IMR-90 (cell line): ENCODE data around the gene DYSF. TPM values are rescaled to one million over a fixed set of nuclear protein-coding genes. Genes with fewer than 3 reads are reported as not detected.
A peak's percentile ranks its signal among the peaks of the same experiment; 100 is the strongest.

ENCODE experiments used
- ATAC-seq: fragments of 200-7000 bp; cut with Tn5 transposase; 2 replicates; pipeline ENCODE4 v1.9.1; 2020; ENCODE audit warnings: low read depth, mild to moderate bottlenecking, moderate library complexity
- BruUV-seq: library from RNA; stranded (reverse); fragments of 400-500 nt; replicated peaks from 2 replicates; lab custom pipeline; 2021; lab: Mats Ljungman, UMichigan
- CTCF ChIA-PET: fragments of 300-600 bp; formaldehyde crosslinking; extraction: SDS; loops from one replicate; lab custom pipeline; 2021; ENCODE audit warnings: antibody characterized with exemption; lab: Yijun Ruan, JAX
- POLR2A ChIA-PET: fragments of 300-600 bp; sonication (Branson Sonifier 250); formaldehyde crosslinking; loops from one replicate; lab custom pipeline; 2022; ENCODE audit warnings: antibody characterized with exemption; ENCODE audit not compliant: unreplicated experiment; lab: Charles Lee
- DNase-seq: peaks from one replicate; pipeline ENCODE4 v3.0.0; 2013
- H2AFZ ChIP-seq: replicated peaks from 2 replicates; pipeline ENCODE3; 2013; ENCODE audit warnings: low read length, mild to moderate bottlenecking; ENCODE audit not compliant: poor library complexity
- H2AK5ac ChIP-seq: 2 replicates; pipeline ENCODE4 v1.6.1; 2013; ENCODE audit warnings: low read depth, low read length, inconsistent platforms
- H2AK9ac ChIP-seq: replicated peaks from 2 replicates; pipeline ENCODE3; 2013; ENCODE audit warnings: mild to moderate bottlenecking, low read depth, low read length, moderate library complexity; ENCODE audit not compliant: poor library complexity
- H2BK120ac ChIP-seq: 2 replicates; pipeline ENCODE4 v1.6.1; 2013; ENCODE audit warnings: low read depth, low read length, inconsistent platforms
- H2BK15ac ChIP-seq: 3 replicates; pipeline ENCODE4 v1.6.1; 2013; ENCODE audit warnings: low read depth, low read length, inconsistent platforms
- H2BK20ac ChIP-seq: 2 replicates; pipeline ENCODE4 v1.6.1; 2013; ENCODE audit warnings: low read depth, mild to moderate bottlenecking, inconsistent platforms, low read length, moderate library complexity
- H2BK5ac ChIP-seq: 2 replicates; pipeline ENCODE4 v1.6.1; 2013; ENCODE audit warnings: mild to moderate bottlenecking, low read depth, low read length, inconsistent platforms; ENCODE audit not compliant: poor library complexity, severe bottlenecking
- H3K14ac ChIP-seq: replicated peaks from 2 replicates; pipeline ENCODE4 v1.6.1; 2013; ENCODE audit warnings: low read depth, low read length, inconsistent platforms
- H3K18ac ChIP-seq: 2 replicates; pipeline ENCODE4 v1.6.1; 2013; ENCODE audit warnings: low read depth, low read length, control low read depth
- H3K23ac ChIP-seq: 2 replicates; pipeline ENCODE4 v1.6.1; 2013; ENCODE audit warnings: low read depth, low read length, inconsistent platforms
- H3K27ac ChIP-seq: 2 replicates; pipeline ENCODE4 v1.5.1; 2013; ENCODE audit warnings: mild to moderate bottlenecking, control low read depth, low read length; ENCODE audit not compliant: insufficient read depth
- H3K27me3 ChIP-seq: 2 replicates; pipeline ENCODE4 v1.6.1; 2013; ENCODE audit warnings: low read length; ENCODE audit not compliant: control insufficient read depth, insufficient read depth
- H3K36me3 ChIP-seq: 2 replicates; pipeline ENCODE4 v1.6.1; 2013; ENCODE audit warnings: low read length, mixed read lengths; ENCODE audit not compliant: control insufficient read depth, insufficient read depth
- H3K4ac ChIP-seq: 2 replicates; pipeline ENCODE4 v1.6.1; 2013; ENCODE audit warnings: low read depth, low read length, inconsistent platforms
- H3K4me1 ChIP-seq: 2 replicates; pipeline ENCODE4 v1.6.1; 2013; ENCODE audit warnings: low read length, mixed read lengths; ENCODE audit not compliant: control insufficient read depth, insufficient read depth
- H3K4me2 ChIP-seq: 2 replicates; pipeline ENCODE4 v1.6.1; 2013; ENCODE audit warnings: low read depth, mild to moderate bottlenecking, control low read depth, low read length, moderate library complexity
- H3K4me3 ChIP-seq: 2 replicates; pipeline ENCODE4 v1.5.1; 2013; ENCODE audit warnings: low read depth, mild to moderate bottlenecking, control low read depth, low read length, moderate library complexity; ENCODE audit not compliant: insufficient read depth
- H3K56ac ChIP-seq: 2 replicates; pipeline ENCODE4 v1.6.1; 2013; ENCODE audit warnings: low read length, inconsistent platforms; ENCODE audit not compliant: insufficient read depth; ENCODE audit errors: extremely low read depth
- H3K79me1 ChIP-seq, 2 experiments: 2 replicates each; pipeline ENCODE4 v1.6.1; 2013; ENCODE audit warnings: low read length in 2 of 2, inconsistent platforms in 1 of 2, low read depth in 1 of 2
- H3K9ac ChIP-seq: 2 replicates; pipeline ENCODE4 v1.6.1; 2013; ENCODE audit warnings: low read depth, low read length, control low read depth
- H3K9me1 ChIP-seq: 2 replicates; pipeline ENCODE4 v1.6.1; 2013; ENCODE audit warnings: low read length, inconsistent platforms; ENCODE audit not compliant: insufficient read depth
- H3K9me3 ChIP-seq: 2 replicates; pipeline ENCODE4 v1.6.1; 2013; ENCODE audit warnings: low read length; ENCODE audit not compliant: control insufficient read depth, insufficient read depth
- H4K20me1 ChIP-seq: 2 replicates; pipeline ENCODE4 v1.6.1; 2013; ENCODE audit warnings: low read length, inconsistent platforms; ENCODE audit not compliant: insufficient read depth
- H4K5ac ChIP-seq: 2 replicates; pipeline ENCODE4 v1.6.1; 2013; ENCODE audit warnings: mild to moderate bottlenecking, low read depth, low read length, control low read depth
- H4K8ac ChIP-seq, 2 experiments: 2 replicates each; pipeline ENCODE4 v1.6.1; 2013; ENCODE audit warnings: low read depth in 2 of 2, low read length in 2 of 2, control low read depth in 1 of 2, inconsistent platforms in 1 of 2
- H4K91ac ChIP-seq: 2 replicates; pipeline ENCODE4 v1.6.1; 2013; ENCODE audit warnings: low read depth, low read length, inconsistent platforms; ENCODE audit not compliant: insufficient read depth
- CEBPB ChIP-seq: IDR thresholded peaks from 2 replicates; pipeline ENCODE4 v1.6.1; 2012; ENCODE audit warnings: low read depth, low read length, improper control_type of control experiment
- ELK1 ChIP-seq: fragments of 150-350 bp; IDR thresholded peaks from 2 replicates; pipeline ENCODE4 v1.6.1; 2016; ENCODE audit warnings: low read depth, mild to moderate bottlenecking, low read length, moderate library complexity, borderline replicate concordance
- FOS ChIP-seq: fragments of 150-350 bp; IDR thresholded peaks from 2 replicates; pipeline ENCODE4 v1.6.1; 2016; ENCODE audit warnings: low read depth, low read length
- MAZ ChIP-seq: IDR thresholded peaks from 2 replicates; pipeline ENCODE4 v1.6.1; 2012; ENCODE audit warnings: low read depth, mild to moderate bottlenecking, low read length, improper control_type of control experiment, moderate library complexity, borderline replicate concordance
- MXI1 ChIP-seq: IDR thresholded peaks from 2 replicates; pipeline ENCODE4 v1.6.1; 2012; ENCODE audit warnings: low read depth, mild to moderate bottlenecking, low read length, moderate library complexity, borderline replicate concordance
- NFE2L2 ChIP-seq: fragments of 150-350 bp; IDR thresholded peaks from 2 replicates; pipeline ENCODE4 v1.6.1; 2016; ENCODE audit warnings: low read depth, mild to moderate bottlenecking, low read length
- RAD21 ChIP-seq: IDR thresholded peaks from 2 replicates; pipeline ENCODE4 v1.6.1; 2012; ENCODE audit warnings: low read length, improper control_type of control experiment
- RCOR1 ChIP-seq: IDR thresholded peaks from 2 replicates; pipeline ENCODE4 v1.6.1; 2012; ENCODE audit warnings: mild to moderate bottlenecking, low read length, improper control_type of control experiment; ENCODE audit not compliant: insufficient replicate concordance
- USF2 ChIP-seq: fragments of 150-350 bp; IDR thresholded peaks from 2 replicates; pipeline ENCODE4 v1.6.1; 2017; ENCODE audit warnings: mild to moderate bottlenecking, antibody characterized with exemption, low read length, low read depth
- WGBS, 2 experiments: methylation state at CpG; one replicate each; pipeline versions ENCODE4 v1.1.5 to v1.1.7; 2013; ENCODE audit warnings: missing lambda C conversion rate in 2 of 2; ENCODE audit not compliant: insufficient read length in 1 of 2; ENCODE audit errors: extremely low coverage in 2 of 2; 5-methylcytosine and 5-hydroxymethylcytosine counted together
- dilution Hi-C: fragments of 300-500 bp; cut with HindIII; formaldehyde crosslinking; loops from one replicate; pipeline ENCODE4 v1.14.3; 2018; ENCODE audit warnings: low sequenced_read_pairs; ENCODE audit not compliant: unreplicated experiment
- in situ Hi-C: fragments of 300-500 bp; cut with MboI; formaldehyde crosslinking; loops from 3 replicates; pipeline ENCODE4 v1.14.3; 2019; ENCODE audit warnings: low sequenced_read_pairs, inconsistent platforms, mixed read lengths
- intact Hi-C: fragments of 100-400 bp; cut with micrococcal nuclease; formaldehyde crosslinking; loops from 2 replicates; pipeline ENCODE4 v1.10.0; 2022
- polyA plus RNA-seq, 3 experiments: library from polyadenylated mRNA; depleted of rRNA; stranded (reverse); fragments of >200 nt; gene quantifications; 2 replicates each; pipeline ENCODE4 v1.2.3, GENCODE V29; 2012; ENCODE audit warnings: low replicate concordance in 1 of 3
- total RNA-seq: library from RNA; depleted of rRNA; stranded (reverse); fragments of >200 nt; gene quantifications from 2 replicates; pipeline ENCODE4 v1.2.3, GENCODE V29; 2012

Gene DYSF
- total and polyA plus RNA-seq, 2 of the 4 experiments (the other 2 are of a cell fraction), result 0.09 to 0.18 TPM

DNA sequence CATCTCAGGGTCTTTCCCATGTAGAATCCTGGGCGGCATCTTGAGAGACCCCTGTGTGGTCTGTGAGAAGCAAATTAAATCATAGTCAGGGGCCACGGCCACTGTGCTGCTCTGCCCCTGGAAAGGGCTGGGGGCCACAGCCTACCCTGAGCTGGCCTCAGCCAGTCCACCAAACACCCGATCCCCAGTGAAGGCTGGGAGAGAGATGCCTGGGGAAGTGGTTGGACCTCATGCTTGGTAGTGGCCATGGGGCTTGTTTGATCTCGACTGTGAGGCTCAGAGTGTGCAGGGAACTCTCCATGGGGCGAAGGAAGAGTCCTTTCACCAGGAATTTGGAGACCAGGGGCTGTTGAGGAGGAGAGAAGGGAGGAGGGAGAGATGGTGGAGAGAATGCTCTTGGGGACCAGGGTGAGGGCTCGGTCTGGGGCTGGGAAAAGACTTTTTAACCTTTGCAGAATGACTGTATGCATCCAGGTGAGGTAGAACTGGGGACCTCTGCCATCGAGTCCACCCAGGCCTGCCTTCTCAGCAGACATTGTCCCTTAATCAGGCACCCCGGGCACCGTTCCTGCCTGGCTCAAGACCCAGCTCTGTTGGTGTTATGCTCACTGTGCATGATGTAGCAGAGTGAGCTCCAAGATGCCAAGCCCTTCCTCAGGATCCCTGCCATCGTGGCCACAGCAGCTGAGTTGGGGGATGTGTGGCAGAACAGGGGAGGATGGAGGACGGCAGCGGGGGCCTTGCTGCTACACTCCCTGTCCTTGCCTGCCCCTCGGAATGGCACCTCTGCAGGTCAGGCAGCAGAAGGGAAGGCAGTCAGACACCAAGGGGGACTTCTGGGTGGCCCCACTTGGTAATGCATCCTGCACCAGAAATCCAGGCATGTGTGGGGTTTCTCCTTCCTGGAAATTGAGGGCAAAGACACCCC lies 249.9 kb downstream of the DYSF start (continued):
- no peak for TF ChIP-seq MAZ
- TF ChIP-seq FOS, result no peak

DNA sequence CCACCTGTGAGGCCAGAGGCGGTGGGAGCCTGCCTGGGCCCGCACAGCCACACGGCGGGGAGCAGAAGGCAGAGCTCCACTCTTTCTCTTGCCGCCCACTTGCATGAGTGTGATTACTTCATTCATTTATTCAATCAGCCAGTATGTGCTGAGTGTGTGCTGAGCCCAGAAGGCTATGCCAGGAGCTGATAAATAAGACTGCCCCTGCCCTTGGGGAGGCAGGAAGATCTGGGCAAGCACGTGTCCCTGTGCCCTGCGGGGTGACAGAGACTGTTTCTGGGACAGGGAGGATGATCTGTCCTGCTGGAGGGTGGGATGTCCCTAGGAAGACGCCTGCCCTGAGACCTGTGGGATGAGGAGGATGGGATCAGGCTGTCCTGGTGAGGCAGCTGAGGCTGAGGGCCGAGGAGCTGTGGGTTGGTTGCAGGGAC lies 250.8 kb downstream of the DYSF start:
- Histone ChIP-seq H2AK9ac (no peak overlapping the region), H3K14ac (no peak overlapping the region), H2BK15ac (no peak overlapping the region), H3K23ac (no peak overlapping the region), H3K4me3 (no peak overlapping the region), H3K9me1 (no peaks in the 10 kb centered on the region), H3K27ac (no peak overlapping the region), H2AFZ (peak overlapping the region; percentile 43), H3K27me3 (peaks cover 64% of the 10 kb centered on the region), H4K91ac (no peak overlapping the region), H4K20me1 (no peaks in the 10 kb centered on the region), H2AK5ac (no peak overlapping the region; the same call in 1 of the 2 replicates), H3K56ac (no peak overlapping the region), H3K36me3 (no peaks in the 10 kb centered on the region), H4K8ac (no peak overlapping the region), H3K9ac (no peak overlapping the region), H3K18ac (no peak overlapping the region), H3K79me1 (no peaks in the 10 kb centered on the region), H3K4me2 (no peak overlapping the region), H2BK20ac (no peak overlapping the region), H2BK120ac (no peak overlapping the region), H3K9me3 (no peaks in the 10 kb centered on the region), H3K4ac (no peak overlapping the region), H3K4me1 (0 out of 2 replicates have a peak, but pooled peaks cover 2% of the 10 kb centered on the region), H4K5ac (no peak overlapping the region), H2BK5ac (no peak overlapping the region)
- WGBS, 2 experiments, result 60% methylated on average over 1 of the region's 9 CpGs; no CpG with 5 or more reads in 1 of the 2 experiments
- CTCF ChIA-PET, result no interaction called here
- no peak for DNase-seq
- dilution Hi-C loops (no loop called here), intact Hi-C loops (no loop called here), in situ Hi-C loops (no loop called here)
- POLR2A ChIA-PET, result no interaction called here
- no TSS peak for BruUV-seq
- TF ChIP-seq NFE2L2, result no peak
- no peak for TF ChIP-seq USF2
- TF ChIP-seq RAD21, result no peak
- TF ChIP-seq CEBPB, result no peak
- no peak for TF ChIP-seq ELK1
- TF ChIP-seq MAZ, result no peak
- TF ChIP-seq RCOR1, result no peak
- TF ChIP-seq MXI1, result no peak
- ATAC-seq, result no peak
